Mucosa of stomach (tissue), 1 donor: ENCODE measurements around the gene VWA5B1.

ENCODE experiments used
- H3K27me3 ChIP-seq: one replicate; pipeline ENCODE4 v1.7.0; 2013; ENCODE audit warnings: mild to moderate bottlenecking, low read length; ENCODE audit not compliant: control insufficient read depth, insufficient read depth
- H3K36me3 ChIP-seq: one replicate; pipeline ENCODE4 v1.7.0; 2013; ENCODE audit warnings: low read length; ENCODE audit not compliant: control insufficient read depth, insufficient read depth
- H3K4me1 ChIP-seq: one replicate; pipeline ENCODE4 v1.7.0; 2013; ENCODE audit warnings: mild to moderate bottlenecking, low read length; ENCODE audit not compliant: control insufficient read depth, insufficient read depth
- H3K4me3 ChIP-seq: one replicate; pipeline ENCODE4 v1.7.0; 2013; ENCODE audit warnings: low read length
- H3K9ac ChIP-seq: one replicate; pipeline ENCODE4 v1.7.0; 2013; ENCODE audit warnings: mild to moderate bottlenecking, low read length, moderate library complexity
- H3K9me3 ChIP-seq: one replicate; pipeline ENCODE4 v1.7.0; 2013; ENCODE audit warnings: mild to moderate bottlenecking, low read length, moderate library complexity; ENCODE audit not compliant: control insufficient read depth
- donor health status: Pancreatic carcinoma.

The VWA5B1 gene

GRCh38 chr1:20345419-20345818 lies 54.7 kb downstream of the VWA5B1 start:
- H3K4me3 ChIP-seq = no peak overlapping the region
- no peaks in the 10 kb centered on the region for H3K9me3 ChIP-seq
- H3K4me1 ChIP-seq = no peaks in the 10 kb centered on the region
- no peak overlapping the region for H3K9ac ChIP-seq
- peaks cover 21% of the 10 kb centered on the region for H3K27me3 ChIP-seq
- H3K36me3 ChIP-seq = no peaks in the 10 kb centered on the region

GRCh38 chr1:20346433-20346832 lies 55.8 kb downstream of the VWA5B1 start:
- no peak overlapping the region for H3K4me3 ChIP-seq
- H3K9ac ChIP-seq = no peak overlapping the region
- H3K36me3 ChIP-seq = no peaks in the 10 kb centered on the region
- H3K4me1 ChIP-seq = no peaks in the 10 kb centered on the region
- H3K9me3 ChIP-seq = no peaks in the 10 kb centered on the region
- H3K27me3 ChIP-seq = peaks cover 21% of the 10 kb centered on the region

GRCh38 chr1:20347699-20348098 lies 57.0 kb downstream of the VWA5B1 start:
- H3K4me1 ChIP-seq = no peaks in the 10 kb centered on the region
- no peaks in the 10 kb centered on the region for H3K9me3 ChIP-seq
- peaks cover 14% of the 10 kb centered on the region for H3K27me3 ChIP-seq
- no peak overlapping the region for H3K9ac ChIP-seq
- no peaks in the 10 kb centered on the region for H3K36me3 ChIP-seq
- no peak overlapping the region for H3K4me3 ChIP-seq

- Histone ChIP-seq H3K27me3 (peaks cover 10% of the 10 kb centered on the region), H3K4me3 (no peak overlapping the region), H3K9me3 (no peaks in the 10 kb centered on the region), H3K36me3 (no peaks in the 10 kb centered on the region), H3K9ac (no peak overlapping the region), H3K4me1 (no peaks in the 10 kb centered on the region)
These were observed 57.7 kb downstream of the VWA5B1 start for GRCh38 chr1:20348326-20348915.

- Histone ChIP-seq H3K4me3 (no peak overlapping the region), H3K4me1 (no peaks in the 10 kb centered on the region), H3K9me3 (no peaks in the 10 kb centered on the region), H3K36me3 (no peaks in the 10 kb centered on the region), H3K9ac (no peak overlapping the region), H3K27me3 (peaks cover 3% of the 10 kb centered on the region)
These were observed 58.9 kb downstream of the VWA5B1 start for GRCh38 chr1:20349561-20349960.

- no peaks in the 10 kb centered on the region for H3K9me3 ChIP-seq
- no peaks in the 10 kb centered on the region for H3K36me3 ChIP-seq
- no peak overlapping the region for H3K9ac ChIP-seq
- no peak overlapping the region for H3K4me3 ChIP-seq
- H3K4me1 ChIP-seq = no peaks in the 10 kb centered on the region
- peaks cover 3% of the 10 kb centered on the region for H3K27me3 ChIP-seq
These were observed 59.3 kb downstream of the VWA5B1 start for GRCh38 chr1:20349971-20350370.

GRCh38 chr1:20350421-20350820 lies 59.7 kb downstream of the VWA5B1 start:
- no peaks in the 10 kb centered on the region for H3K4me1 ChIP-seq
- H3K4me3 ChIP-seq = no peak overlapping the region
- no peak overlapping the region for H3K9ac ChIP-seq
- H3K9me3 ChIP-seq = no peaks in the 10 kb centered on the region
- no peaks in the 10 kb centered on the region for H3K36me3 ChIP-seq
- H3K27me3 ChIP-seq = peaks cover 1% of the 10 kb centered on the region

- Histone ChIP-seq H3K4me3 (no peak overlapping the region), H3K27me3 (no peaks in the 10 kb centered on the region), H3K9me3 (no peaks in the 10 kb centered on the region), H3K4me1 (no peaks in the 10 kb centered on the region), H3K9ac (no peak overlapping the region), H3K36me3 (no peaks in the 10 kb centered on the region)
These were observed 61.4 kb downstream of the VWA5B1 start for GRCh38 chr1:20351911-20352701.

- Histone ChIP-seq H3K9ac (no peak overlapping the region), H3K9me3 (no peaks in the 10 kb centered on the region), H3K4me1 (peaks cover 6% of the 10 kb centered on the region), H3K4me3 (no peak overlapping the region), H3K27me3 (no peaks in the 10 kb centered on the region), H3K36me3 (no peaks in the 10 kb centered on the region)
These were observed 63.2 kb downstream of the VWA5B1 start for GRCh38 chr1:20353836-20354235.

GRCh38 chr1:20354610-20355009 lies 63.9 kb downstream of the VWA5B1 start:
- Histone ChIP-seq H3K36me3 (no peaks in the 10 kb centered on the region), H3K27me3 (no peaks in the 10 kb centered on the region), H3K9ac (no peak overlapping the region), H3K9me3 (no peaks in the 10 kb centered on the region), H3K4me3 (no peak overlapping the region), H3K4me1 (peaks cover 11% of the 10 kb centered on the region)

GRCh38 chr1:20355101-20355827 lies 64.6 kb downstream of the VWA5B1 start:
- Histone ChIP-seq H3K36me3 (no peaks in the 10 kb centered on the region), H3K9ac (no peak overlapping the region), H3K4me3 (no peak overlapping the region), H3K4me1 (peaks cover 11% of the 10 kb centered on the region), H3K9me3 (no peaks in the 10 kb centered on the region), H3K27me3 (peaks cover under 1% of the 10 kb centered on the region)
